HepG2 (cell line): ENCODE data around the gene P2RY6. TPM values are rescaled to one million over a fixed set of nuclear protein-coding genes. Genes with fewer than 3 reads are reported as not detected.

Experiments
- BRD4 ChIP-seq: sonication (generic); formaldehyde crosslinking; IDR thresholded peaks from 2 replicates; pipeline ENCODE4 v1.4.0; 2020; ENCODE audit warnings: missing genetic modification reagents
- ELF1 ChIP-seq: sonication (generic); formaldehyde crosslinking; IDR thresholded peaks from 2 replicates; pipeline ENCODE4 v1.4.0; 2020; ENCODE audit warnings: missing genetic modification reagents
- FOSL2 ChIP-seq: sonication (generic); formaldehyde crosslinking; IDR thresholded peaks from 2 replicates; pipeline ENCODE4 v1.4.0; 2020; ENCODE audit warnings: missing genetic modification reagents
- IRX3 ChIP-seq: sonication (generic); formaldehyde crosslinking; IDR thresholded peaks from 2 replicates; pipeline ENCODE4 v1.8.1; 2023; ENCODE audit warnings: mild to moderate bottlenecking, low read depth, missing genetic modification reagents, borderline replicate concordance
- KAT8 ChIP-seq: IDR thresholded peaks from 2 replicates; pipeline ENCODE4 v1.6.1; 2016; ENCODE audit warnings: missing genetic modification reagents, missing compliant biosample characterization
- MIXL1 ChIP-seq: IDR thresholded peaks from 2 replicates; pipeline ENCODE4 v1.6.1; 2016
- NR2F1 ChIP-seq, 2 experiments: fragments of 450-650 bp in 1 of 2; formaldehyde crosslinking in 1 of 2; IDR thresholded peaks; 2 replicates each; pipeline versions ENCODE4 v1.5.0 to v1.6.1; 2016 to 2020; ENCODE audit warnings: mild to moderate bottlenecking in 1 of 2, missing compliant biosample characterization in 1 of 2, missing genetic modification reagents in 1 of 2, moderate library complexity in 1 of 2
- RBM22 ChIP-seq: fragments of 200-400 bp; formaldehyde crosslinking; optimal IDR thresholded peaks from 2 replicates; pipeline ENCODE3; 2017; ENCODE audit warnings: mild to moderate bottlenecking, low read length, moderate library complexity
- SNAPC2 ChIP-seq: sonication (generic); formaldehyde crosslinking; IDR thresholded peaks from 2 replicates; pipeline ENCODE4 v1.8.1; 2022; ENCODE audit warnings: mild to moderate bottlenecking, missing genetic modification reagents
- TARDBP ChIP-seq: sonication (generic); formaldehyde crosslinking; IDR thresholded peaks from 2 replicates; pipeline ENCODE4 v1.8.0; 2022; ENCODE audit warnings: mild to moderate bottlenecking, missing genetic modification reagents
- ZFX ChIP-seq: sonication (generic); formaldehyde crosslinking; IDR thresholded peaks from 2 replicates; pipeline ENCODE4 v1.4.0; 2020; ENCODE audit warnings: mild to moderate bottlenecking, low read depth, missing genetic modification reagents, moderate library complexity
- ZNF354B ChIP-seq: sonication (generic); formaldehyde crosslinking; IDR thresholded peaks from 2 replicates; pipeline ENCODE4 v1.8.0; 2022; ENCODE audit warnings: mild to moderate bottlenecking, missing genetic modification reagents
- ZNF563 ChIP-seq: sonication (generic); formaldehyde crosslinking; IDR thresholded peaks from 2 replicates; pipeline ENCODE4 v1.8.0; 2022; ENCODE audit warnings: mild to moderate bottlenecking, moderate library complexity, missing genetic modification reagents
- ZNF629 ChIP-seq: sonication (generic); formaldehyde crosslinking; conservative IDR thresholded peaks from 2 replicates; pipeline ENCODE4 v1.5.0; 2020; ENCODE audit warnings: missing genetic modification reagents
- ZNF709 ChIP-seq: sonication (generic); formaldehyde crosslinking; IDR thresholded peaks from 2 replicates; pipeline ENCODE4 v1.5.0; 2020; ENCODE audit warnings: mild to moderate bottlenecking, missing genetic modification reagents
- ZNF747 ChIP-seq: sonication (generic); formaldehyde crosslinking; IDR thresholded peaks from 2 replicates; pipeline ENCODE4 v1.8.1; 2023; ENCODE audit warnings: missing genetic modification reagents, mild to moderate bottlenecking, borderline replicate concordance
- ZSCAN21 ChIP-seq: sonication (generic); formaldehyde crosslinking; IDR thresholded peaks from 2 replicates; pipeline ENCODE4 v1.8.0; 2022; ENCODE audit warnings: mild to moderate bottlenecking, missing genetic modification reagents, moderate library complexity, borderline replicate concordance
- ZSCAN29 ChIP-seq: sonication (generic); formaldehyde crosslinking; conservative IDR thresholded peaks from 2 replicates; pipeline ENCODE4 v1.4.0; 2020; ENCODE audit warnings: mild to moderate bottlenecking, missing genetic modification reagents
- polyA plus RNA-seq, 8 experiments: library from polyadenylated mRNA; depleted of rRNA in 3 of 8; stranded (reverse) in 7 of 8; unstranded in 1 of 8; fragments of >200 nt; fragmentation: Illumina TruSeq in 4 of 8; extraction: Trizol in 4 of 8; gene quantifications; 2 replicates each; pipeline versions ENCODE4 v1.2.1 to v1.2.3, GENCODE V29; 2011 to 2016; ENCODE audit warnings: low read depth in 4 of 8, missing spikeins in 1 of 8, mixed read lengths in 1 of 8; ENCODE audit not compliant: insufficient read depth in 1 of 8
- total RNA-seq, 5 experiments: library from RNA; depleted of rRNA; stranded (reverse); fragments of >200 nt; fragmentation: Illumina TruSeq; extraction: Trizol; gene quantifications; 2 replicates each; pipeline ENCODE4 v1.2.3, GENCODE V29; 2016; ENCODE audit warnings: low read depth in 1 of 5
- TF ChIP-seq, protein P1 (sequence below): sonication (generic); formaldehyde crosslinking; IDR thresholded peaks from 2 replicates; pipeline ENCODE4 v1.9.0; 2022; ENCODE audit warnings: missing genetic modification reagents, mild to moderate bottlenecking, borderline replicate concordance
- TF ChIP-seq, protein P2 (sequence below): sonication (generic); formaldehyde crosslinking; conservative IDR thresholded peaks from 2 replicates; pipeline ENCODE4 v1.8.0; 2022; ENCODE audit warnings: mild to moderate bottlenecking, moderate library complexity, missing genetic modification reagents
- TF ChIP-seq, protein P3 (sequence below): sonication (generic); formaldehyde crosslinking; IDR thresholded peaks from 2 replicates; pipeline ENCODE4 v1.4.0; 2020; ENCODE audit warnings: missing genetic modification reagents
- TF ChIP-seq, protein P4 (sequence below): sonication (generic); formaldehyde crosslinking; IDR thresholded peaks from 2 replicates; pipeline ENCODE4 v1.5.1; 2020; ENCODE audit warnings: mild to moderate bottlenecking, moderate library complexity, missing genetic modification reagents

P2RY6 gene
- total and polyA plus RNA-seq, 2 of the 13 experiments (the other 11 are each of a cell fraction or from before 2014, with no cell fraction given) = 0.09 to 0.29 TPM

DNA sequence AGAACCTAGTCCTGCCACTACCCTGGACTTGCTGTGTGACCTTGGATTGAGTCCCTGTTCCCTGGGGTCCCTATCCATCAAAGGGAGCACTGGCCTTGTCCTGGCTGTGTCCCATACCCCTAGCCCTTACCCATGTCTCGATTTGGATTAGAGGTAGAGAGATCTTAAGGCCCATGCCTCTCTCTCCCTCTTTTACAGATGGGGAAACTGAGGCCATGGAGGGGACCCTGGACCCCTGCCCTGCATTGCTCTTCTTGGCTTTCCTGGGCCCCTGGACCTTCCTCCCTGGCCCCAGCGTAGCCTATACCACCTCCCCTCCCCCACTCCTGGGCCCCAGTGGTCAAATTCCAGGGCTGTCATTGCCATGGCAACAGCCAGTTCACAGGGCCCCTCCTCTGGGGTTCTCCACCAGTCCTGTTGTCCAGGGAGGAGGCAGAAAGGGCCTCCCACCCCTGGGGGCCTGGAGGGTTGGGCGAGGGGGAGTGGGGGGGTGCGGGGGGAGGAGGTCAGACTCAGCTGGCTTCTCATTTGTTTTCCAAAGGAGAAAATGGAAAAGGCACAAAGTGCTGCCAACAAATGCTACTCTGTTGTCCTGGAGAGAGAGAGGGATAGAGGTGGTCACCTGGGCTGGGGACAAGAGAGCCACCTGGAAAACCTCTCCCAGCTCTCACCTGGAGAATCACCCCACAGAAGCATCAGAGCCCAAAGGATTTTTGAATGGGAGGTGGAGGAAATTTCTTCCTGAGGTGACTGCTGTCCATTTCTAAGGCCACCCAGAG lies 59.2 kb downstream of the P2RY6 start (continued):
- peak; percentile 28 to 33; a peak in 2 of 4 replicates for TF ChIP-seq NR2F1 (CRISPR knock-in tag; IDR thresholded peaks at IDR 0.05)
- 0 out of 2 replicates have a peak, but pooled peaks have one; percentile 72 for TF ChIP-seq ZNF563 (CRISPR knock-in tag)
- peak; percentile 45 for TF ChIP-seq KAT8 (CRISPR knock-in tag)
- peak; percentile 94 for TF ChIP-seq TARDBP (CRISPR knock-in tag)
- peak; percentile 85 for TF ChIP-seq RBM22
- TF ChIP-seq ZNF354B (CRISPR knock-in tag) = no peak
- TF ChIP-seq SNAPC2 = peak; percentile 47; the same call in 1 of the 2 replicates
- TF ChIP-seq ELF1 = peak; percentile 50; the same call in 1 of the 2 replicates
- peak; percentile 69; the same call in 1 of the 2 replicates for TF ChIP-seq BRD4 (CRISPR knock-in tag)
- peak; percentile 65; the same call in 1 of the 2 replicates for TF ChIP-seq ZNF747 (CRISPR knock-in tag)
- TF ChIP-seq IRX3 = no peak
- TF ChIP-seq, protein P1, sequence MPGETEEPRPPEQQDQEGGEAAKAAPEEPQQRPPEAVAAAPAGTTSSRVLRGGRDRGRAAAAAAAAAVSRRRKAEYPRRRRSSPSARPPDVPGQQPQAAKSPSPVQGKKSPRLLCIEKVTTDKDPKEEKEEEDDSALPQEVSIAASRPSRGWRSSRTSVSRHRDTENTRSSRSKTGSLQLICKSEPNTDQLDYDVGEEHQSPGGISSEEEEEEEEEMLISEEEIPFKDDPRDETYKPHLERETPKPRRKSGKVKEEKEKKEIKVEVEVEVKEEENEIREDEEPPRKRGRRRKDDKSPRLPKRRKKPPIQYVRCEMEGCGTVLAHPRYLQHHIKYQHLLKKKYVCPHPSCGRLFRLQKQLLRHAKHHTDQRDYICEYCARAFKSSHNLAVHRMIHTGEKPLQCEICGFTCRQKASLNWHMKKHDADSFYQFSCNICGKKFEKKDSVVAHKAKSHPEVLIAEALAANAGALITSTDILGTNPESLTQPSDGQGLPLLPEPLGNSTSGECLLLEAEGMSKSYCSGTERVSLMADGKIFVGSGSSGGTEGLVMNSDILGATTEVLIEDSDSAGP = peak; percentile 40; the same call in 1 of the 2 replicates
- TF ChIP-seq, protein P2, sequence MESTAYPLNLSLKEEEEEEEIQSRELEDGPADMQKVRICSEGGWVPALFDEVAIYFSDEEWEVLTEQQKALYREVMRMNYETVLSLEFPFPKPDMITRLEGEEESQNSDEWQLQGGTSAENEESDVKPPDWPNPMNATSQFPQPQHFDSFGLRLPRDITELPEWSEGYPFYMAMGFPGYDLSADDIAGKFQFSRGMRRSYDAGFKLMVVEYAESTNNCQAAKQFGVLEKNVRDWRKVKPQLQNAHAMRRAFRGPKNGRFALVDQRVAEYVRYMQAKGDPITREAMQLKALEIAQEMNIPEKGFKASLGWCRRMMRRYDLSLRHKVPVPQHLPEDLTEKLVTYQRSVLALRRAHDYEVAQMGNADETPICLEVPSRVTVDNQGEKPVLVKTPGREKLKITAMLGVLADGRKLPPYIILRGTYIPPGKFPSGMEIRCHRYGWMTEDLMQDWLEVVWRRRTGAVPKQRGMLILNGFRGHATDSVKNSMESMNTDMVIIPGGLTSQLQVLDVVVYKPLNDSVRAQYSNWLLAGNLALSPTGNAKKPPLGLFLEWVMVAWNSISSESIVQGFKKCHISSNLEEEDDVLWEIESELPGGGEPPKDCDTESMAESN (CRISPR knock-in tag) = peak; percentile 45; the same call in 1 of the 2 replicates
- peak; percentile 65; the same call in 1 of the 2 replicates for TF ChIP-seq ZSCAN21
- TF ChIP-seq FOSL2 (CRISPR knock-in tag) = peak; percentile 48
- TF ChIP-seq ZFX = peak; percentile 66
- TF ChIP-seq, protein P3, sequence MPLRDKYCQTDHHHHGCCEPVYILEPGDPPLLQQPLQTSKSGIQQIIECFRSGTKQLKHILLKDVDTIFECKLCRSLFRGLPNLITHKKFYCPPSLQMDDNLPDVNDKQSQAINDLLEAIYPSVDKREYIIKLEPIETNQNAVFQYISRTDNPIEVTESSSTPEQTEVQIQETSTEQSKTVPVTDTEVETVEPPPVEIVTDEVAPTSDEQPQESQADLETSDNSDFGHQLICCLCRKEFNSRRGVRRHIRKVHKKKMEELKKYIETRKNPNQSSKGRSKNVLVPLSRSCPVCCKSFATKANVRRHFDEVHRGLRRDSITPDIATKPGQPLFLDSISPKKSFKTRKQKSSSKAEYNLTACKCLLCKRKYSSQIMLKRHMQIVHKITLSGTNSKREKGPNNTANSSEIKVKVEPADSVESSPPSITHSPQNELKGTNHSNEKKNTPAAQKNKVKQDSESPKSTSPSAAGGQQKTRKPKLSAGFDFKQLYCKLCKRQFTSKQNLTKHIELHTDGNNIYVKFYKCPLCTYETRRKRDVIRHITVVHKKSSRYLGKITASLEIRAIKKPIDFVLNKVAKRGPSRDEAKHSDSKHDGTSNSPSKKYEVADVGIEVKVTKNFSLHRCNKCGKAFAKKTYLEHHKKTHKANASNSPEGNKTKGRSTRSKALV (CRISPR knock-in tag) = no peak
- peak; percentile 68; the same call in 1 of the 2 replicates for TF ChIP-seq ZNF709 (CRISPR knock-in tag)
- 0 out of 2 replicates have a peak, but pooled peaks have one; percentile 26 for TF ChIP-seq MIXL1 (CRISPR knock-in tag)
- peak; percentile 90 for TF ChIP-seq ZNF629 (CRISPR knock-in tag)
- TF ChIP-seq ZSCAN29 (CRISPR knock-in tag) = peak; percentile 73
- TF ChIP-seq, protein P4, sequence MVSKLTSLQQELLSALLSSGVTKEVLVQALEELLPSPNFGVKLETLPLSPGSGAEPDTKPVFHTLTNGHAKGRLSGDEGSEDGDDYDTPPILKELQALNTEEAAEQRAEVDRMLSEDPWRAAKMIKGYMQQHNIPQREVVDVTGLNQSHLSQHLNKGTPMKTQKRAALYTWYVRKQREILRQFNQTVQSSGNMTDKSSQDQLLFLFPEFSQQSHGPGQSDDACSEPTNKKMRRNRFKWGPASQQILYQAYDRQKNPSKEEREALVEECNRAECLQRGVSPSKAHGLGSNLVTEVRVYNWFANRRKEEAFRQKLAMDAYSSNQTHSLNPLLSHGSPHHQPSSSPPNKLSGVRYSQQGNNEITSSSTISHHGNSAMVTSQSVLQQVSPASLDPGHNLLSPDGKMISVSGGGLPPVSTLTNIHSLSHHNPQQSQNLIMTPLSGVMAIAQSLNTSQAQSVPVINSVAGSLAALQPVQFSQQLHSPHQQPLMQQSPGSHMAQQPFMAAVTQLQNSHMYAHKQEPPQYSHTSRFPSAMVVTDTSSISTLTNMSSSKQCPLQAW (CRISPR knock-in tag) = peak; percentile 74
